Measurements from ENCODE around the gene APEX1. TPM values are rescaled to one million over a fixed set of nuclear protein-coding genes. Genes with fewer than 3 reads are reported as not detected.

Gene APEX1
- total RNA-seq, 1 experiment from 2014 or later, result 235 TPM

DNA sequence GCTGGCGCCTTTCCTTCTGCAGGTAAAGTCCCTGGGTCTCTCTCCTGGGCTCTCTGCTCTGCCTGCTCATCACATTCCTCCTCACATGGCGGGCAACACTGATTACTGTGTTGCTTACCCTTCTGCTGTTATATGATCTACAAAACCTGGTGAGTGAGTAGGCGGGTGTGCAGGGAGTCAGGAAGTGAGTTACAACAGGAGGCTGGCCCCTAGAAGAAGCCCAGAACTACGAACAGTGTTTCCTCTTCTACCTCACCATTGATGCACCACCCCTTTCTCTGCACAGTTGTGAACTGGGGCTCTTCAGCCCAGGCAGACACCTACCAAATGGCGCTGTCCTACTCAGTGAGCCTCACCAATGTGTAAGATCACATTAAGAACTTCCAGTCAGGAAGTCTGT, 14.1 kb upstream of the APEX1 start:
- intact Hi-C loops (cut with micrococcal nuclease), result no loop called here
- Histone ChIP-seq H2AFZ (ENCODE audit: low read depth, low read length, poor library complexity, severe bottlenecking) (no peak overlapping the region), H3K36me3 (ENCODE audit: control insufficient read depth in 1 of 2, insufficient read depth in 2 of 2, low read length in 2 of 2) (peaks cover 0 to 6% of the 10 kb centered on the region in 2 experiments; a peak in 1 of 4 replicates), H3K4me2 (ENCODE audit: low read length) (no peak overlapping the region), H3K27me3 (ENCODE audit: insufficient read depth, low read length) (no peaks in the 10 kb centered on the region), H3K4me3 (replicated peaks in 1 of 2; ENCODE audit: low read depth in 1 of 2, low read length in 2 of 2) (no peak overlapping the region), H3K9me3 (ENCODE audit: control insufficient read depth in 1 of 2, insufficient read depth in 1 of 2, low read depth in 1 of 2, low read length in 2 of 2) (no peaks in the 10 kb centered on the region), H3K9ac (ENCODE audit: low read length) (no peak overlapping the region), H3K79me2 (ENCODE audit: insufficient read depth, low read length) (no peaks in the 10 kb centered on the region), H3K27ac (ENCODE audit: low read depth, low read length) (no peak overlapping the region), H3K9me2 (ENCODE audit: insufficient read depth) (no peaks in the 10 kb centered on the region), H4K20me1 (ENCODE audit: insufficient read depth) (no peaks in the 10 kb centered on the region), H3K4me1 (ENCODE audit: control insufficient read depth in 1 of 2, insufficient read depth in 2 of 2, low read length in 2 of 2) (peaks cover 1 to 6% of the 10 kb centered on the region in 2 experiments; a peak in 2 of 4 replicates)
- ChIA-PET CTCF (no interaction called here), RAD21 (ENCODE audit: low non-redundant PET in 1 of 2, low total read pairs in 2 of 2, uncharacterized antibody in 2 of 2, unreplicated experiment in 2 of 2) (no interaction called here), POLR2A (no interaction called here)
- DNase-seq (ENCODE audit: low read depth, low spot score) (no peak), ATAC-seq (no peak)
- TF ChIP-seq, protein P1, sequence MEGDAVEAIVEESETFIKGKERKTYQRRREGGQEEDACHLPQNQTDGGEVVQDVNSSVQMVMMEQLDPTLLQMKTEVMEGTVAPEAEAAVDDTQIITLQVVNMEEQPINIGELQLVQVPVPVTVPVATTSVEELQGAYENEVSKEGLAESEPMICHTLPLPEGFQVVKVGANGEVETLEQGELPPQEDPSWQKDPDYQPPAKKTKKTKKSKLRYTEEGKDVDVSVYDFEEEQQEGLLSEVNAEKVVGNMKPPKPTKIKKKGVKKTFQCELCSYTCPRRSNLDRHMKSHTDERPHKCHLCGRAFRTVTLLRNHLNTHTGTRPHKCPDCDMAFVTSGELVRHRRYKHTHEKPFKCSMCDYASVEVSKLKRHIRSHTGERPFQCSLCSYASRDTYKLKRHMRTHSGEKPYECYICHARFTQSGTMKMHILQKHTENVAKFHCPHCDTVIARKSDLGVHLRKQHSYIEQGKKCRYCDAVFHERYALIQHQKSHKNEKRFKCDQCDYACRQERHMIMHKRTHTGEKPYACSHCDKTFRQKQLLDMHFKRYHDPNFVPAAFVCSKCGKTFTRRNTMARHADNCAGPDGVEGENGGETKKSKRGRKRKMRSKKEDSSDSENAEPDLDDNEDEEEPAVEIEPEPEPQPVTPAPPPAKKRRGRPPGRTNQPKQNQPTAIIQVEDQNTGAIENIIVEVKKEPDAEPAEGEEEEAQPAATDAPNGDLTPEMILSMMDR (IDR thresholded peaks at IDR 0.05 in 2 of 3, conservative IDR thresholded peaks at IDR 0.05 in 1 of 3; ENCODE audit: borderline replicate concordance in 1 of 3, insufficient read depth in 1 of 3, low read depth in 2 of 3, low read length in 2 of 3), result no peak
- TF ChIP-seq ELF1 (IDR thresholded peaks at IDR 0.05; ENCODE audit: borderline replicate concordance, low read depth) (no peak), EZH2phosphoT487 (IDR thresholded peaks at IDR 0.05; ENCODE audit: borderline replicate concordance) (no peak), FOSL1 (IDR thresholded peaks at IDR 0.05; ENCODE audit: low read depth) (no peak), CEBPB (IDR thresholded peaks at IDR 0.05; ENCODE audit: low read depth) (no peak), EGR1 (IDR thresholded peaks at IDR 0.05; ENCODE audit: low read depth) (no peak), ZNF274 (IDR thresholded peaks at IDR 0.05; ENCODE audit: low read depth, low read length) (no peak), YY1 (IDR thresholded peaks at IDR 0.05; ENCODE audit: extremely low read depth, insufficient replicate concordance, low read depth, low read length) (no peak), SP1 (IDR thresholded peaks at IDR 0.05; ENCODE audit: low read depth) (no peak), EZH2 (IDR thresholded peaks at IDR 0.05) (no peak), POLR2A (IDR thresholded peaks at IDR 0.05; ENCODE audit: borderline replicate concordance, extremely low read depth, insufficient read depth, insufficient read length) (no peak), TCF7L2 (IDR thresholded peaks at IDR 0.05; ENCODE audit: borderline replicate concordance, extremely low read depth, insufficient read depth, insufficient read length) (no peak), ZFX (IDR thresholded peaks at IDR 0.05) (no peak), SIN3A (IDR thresholded peaks at IDR 0.05; ENCODE audit: low read depth) (no peak), POLR2AphosphoS5 (IDR thresholded peaks at IDR 0.05; ENCODE audit: low read depth, low read length) (no peak)
- TF ChIP-seq, protein P2, sequence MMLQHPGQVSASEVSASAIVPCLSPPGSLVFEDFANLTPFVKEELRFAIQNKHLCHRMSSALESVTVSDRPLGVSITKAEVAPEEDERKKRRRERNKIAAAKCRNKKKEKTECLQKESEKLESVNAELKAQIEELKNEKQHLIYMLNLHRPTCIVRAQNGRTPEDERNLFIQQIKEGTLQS (IDR thresholded peaks at IDR 0.05), result no peak
- TF ChIP-seq, protein P3, sequence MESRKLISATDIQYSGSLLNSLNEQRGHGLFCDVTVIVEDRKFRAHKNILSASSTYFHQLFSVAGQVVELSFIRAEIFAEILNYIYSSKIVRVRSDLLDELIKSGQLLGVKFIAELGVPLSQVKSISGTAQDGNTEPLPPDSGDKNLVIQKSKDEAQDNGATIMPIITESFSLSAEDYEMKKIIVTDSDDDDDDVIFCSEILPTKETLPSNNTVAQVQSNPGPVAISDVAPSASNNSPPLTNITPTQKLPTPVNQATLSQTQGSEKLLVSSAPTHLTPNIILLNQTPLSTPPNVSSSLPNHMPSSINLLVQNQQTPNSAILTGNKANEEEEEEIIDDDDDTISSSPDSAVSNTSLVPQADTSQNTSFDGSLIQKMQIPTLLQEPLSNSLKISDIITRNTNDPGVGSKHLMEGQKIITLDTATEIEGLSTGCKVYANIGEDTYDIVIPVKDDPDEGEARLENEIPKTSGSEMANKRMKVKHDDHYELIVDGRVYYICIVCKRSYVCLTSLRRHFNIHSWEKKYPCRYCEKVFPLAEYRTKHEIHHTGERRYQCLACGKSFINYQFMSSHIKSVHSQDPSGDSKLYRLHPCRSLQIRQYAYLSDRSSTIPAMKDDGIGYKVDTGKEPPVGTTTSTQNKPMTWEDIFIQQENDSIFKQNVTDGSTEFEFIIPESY (IDR thresholded peaks at IDR 0.05; ENCODE audit: extremely low read depth, insufficient replicate concordance, low read length), result no peak
- TF ChIP-seq, protein P4, sequence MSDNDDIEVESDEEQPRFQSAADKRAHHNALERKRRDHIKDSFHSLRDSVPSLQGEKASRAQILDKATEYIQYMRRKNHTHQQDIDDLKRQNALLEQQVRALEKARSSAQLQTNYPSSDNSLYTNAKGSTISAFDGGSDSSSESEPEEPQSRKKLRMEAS (IDR thresholded peaks at IDR 0.05), result no peak
- BruUV-seq (replicated peaks), result no TSS peak
